IMR-90 (cell line): ENCODE measurements around the gene CD36. TPM values are rescaled to one million over a fixed set of nuclear protein-coding genes. Genes with fewer than 3 reads are reported as not detected.

Experiments
- ATAC-seq: fragments of 200-7000 bp; cut with Tn5 transposase; 2 replicates; pipeline ENCODE4 v1.9.1; 2020; ENCODE audit warnings: low read depth, mild to moderate bottlenecking, moderate library complexity
- BruUV-seq: library from RNA; stranded (reverse); fragments of 400-500 nt; replicated peaks from 2 replicates; lab custom pipeline; 2021; lab: Mats Ljungman, UMichigan
- CTCF ChIA-PET: fragments of 300-600 bp; formaldehyde crosslinking; extraction: SDS; loops from one replicate; lab custom pipeline; 2021; ENCODE audit warnings: antibody characterized with exemption; lab: Yijun Ruan, JAX
- POLR2A ChIA-PET: fragments of 300-600 bp; sonication (Branson Sonifier 250); formaldehyde crosslinking; loops from one replicate; lab custom pipeline; 2022; ENCODE audit warnings: antibody characterized with exemption; ENCODE audit not compliant: unreplicated experiment; lab: Charles Lee
- DNase-seq: peaks from one replicate; pipeline ENCODE4 v3.0.0; 2013
- H2AFZ ChIP-seq: replicated peaks from 2 replicates; pipeline ENCODE3; 2013; ENCODE audit warnings: low read length, mild to moderate bottlenecking; ENCODE audit not compliant: poor library complexity
- H2AK5ac ChIP-seq: 2 replicates; pipeline ENCODE4 v1.6.1; 2013; ENCODE audit warnings: low read depth, low read length, inconsistent platforms
- H2AK9ac ChIP-seq: replicated peaks from 2 replicates; pipeline ENCODE3; 2013; ENCODE audit warnings: mild to moderate bottlenecking, low read depth, low read length, moderate library complexity; ENCODE audit not compliant: poor library complexity
- H2BK120ac ChIP-seq: 2 replicates; pipeline ENCODE4 v1.6.1; 2013; ENCODE audit warnings: low read depth, low read length, inconsistent platforms
- H2BK15ac ChIP-seq: 3 replicates; pipeline ENCODE4 v1.6.1; 2013; ENCODE audit warnings: low read depth, low read length, inconsistent platforms
- H2BK20ac ChIP-seq: 2 replicates; pipeline ENCODE4 v1.6.1; 2013; ENCODE audit warnings: low read depth, mild to moderate bottlenecking, inconsistent platforms, low read length, moderate library complexity
- H2BK5ac ChIP-seq: 2 replicates; pipeline ENCODE4 v1.6.1; 2013; ENCODE audit warnings: mild to moderate bottlenecking, low read depth, low read length, inconsistent platforms; ENCODE audit not compliant: poor library complexity, severe bottlenecking
- H3K14ac ChIP-seq: replicated peaks from 2 replicates; pipeline ENCODE4 v1.6.1; 2013; ENCODE audit warnings: low read depth, low read length, inconsistent platforms
- H3K18ac ChIP-seq: 2 replicates; pipeline ENCODE4 v1.6.1; 2013; ENCODE audit warnings: low read depth, low read length, control low read depth
- H3K23ac ChIP-seq: 2 replicates; pipeline ENCODE4 v1.6.1; 2013; ENCODE audit warnings: low read depth, low read length, inconsistent platforms
- H3K27ac ChIP-seq: 2 replicates; pipeline ENCODE4 v1.5.1; 2013; ENCODE audit warnings: mild to moderate bottlenecking, control low read depth, low read length; ENCODE audit not compliant: insufficient read depth
- H3K27me3 ChIP-seq: 2 replicates; pipeline ENCODE4 v1.6.1; 2013; ENCODE audit warnings: low read length; ENCODE audit not compliant: control insufficient read depth, insufficient read depth
- H3K36me3 ChIP-seq: 2 replicates; pipeline ENCODE4 v1.6.1; 2013; ENCODE audit warnings: low read length, mixed read lengths; ENCODE audit not compliant: control insufficient read depth, insufficient read depth
- H3K4ac ChIP-seq: 2 replicates; pipeline ENCODE4 v1.6.1; 2013; ENCODE audit warnings: low read depth, low read length, inconsistent platforms
- H3K4me1 ChIP-seq: 2 replicates; pipeline ENCODE4 v1.6.1; 2013; ENCODE audit warnings: low read length, mixed read lengths; ENCODE audit not compliant: control insufficient read depth, insufficient read depth
- H3K4me2 ChIP-seq: 2 replicates; pipeline ENCODE4 v1.6.1; 2013; ENCODE audit warnings: low read depth, mild to moderate bottlenecking, control low read depth, low read length, moderate library complexity
- H3K4me3 ChIP-seq: 2 replicates; pipeline ENCODE4 v1.5.1; 2013; ENCODE audit warnings: low read depth, mild to moderate bottlenecking, control low read depth, low read length, moderate library complexity; ENCODE audit not compliant: insufficient read depth
- H3K56ac ChIP-seq: 2 replicates; pipeline ENCODE4 v1.6.1; 2013; ENCODE audit warnings: low read length, inconsistent platforms; ENCODE audit not compliant: insufficient read depth; ENCODE audit errors: extremely low read depth
- H3K79me1 ChIP-seq, 2 experiments: 2 replicates each; pipeline ENCODE4 v1.6.1; 2013; ENCODE audit warnings: low read length in 2 of 2, inconsistent platforms in 1 of 2, low read depth in 1 of 2
- H3K9ac ChIP-seq: 2 replicates; pipeline ENCODE4 v1.6.1; 2013; ENCODE audit warnings: low read depth, low read length, control low read depth
- H3K9me1 ChIP-seq: 2 replicates; pipeline ENCODE4 v1.6.1; 2013; ENCODE audit warnings: low read length, inconsistent platforms; ENCODE audit not compliant: insufficient read depth
- H3K9me3 ChIP-seq: 2 replicates; pipeline ENCODE4 v1.6.1; 2013; ENCODE audit warnings: low read length; ENCODE audit not compliant: control insufficient read depth, insufficient read depth
- H4K20me1 ChIP-seq: 2 replicates; pipeline ENCODE4 v1.6.1; 2013; ENCODE audit warnings: low read length, inconsistent platforms; ENCODE audit not compliant: insufficient read depth
- H4K5ac ChIP-seq: 2 replicates; pipeline ENCODE4 v1.6.1; 2013; ENCODE audit warnings: mild to moderate bottlenecking, low read depth, low read length, control low read depth
- H4K8ac ChIP-seq, 2 experiments: 2 replicates each; pipeline ENCODE4 v1.6.1; 2013; ENCODE audit warnings: low read depth in 2 of 2, low read length in 2 of 2, control low read depth in 1 of 2, inconsistent platforms in 1 of 2
- H4K91ac ChIP-seq: 2 replicates; pipeline ENCODE4 v1.6.1; 2013; ENCODE audit warnings: low read depth, low read length, inconsistent platforms; ENCODE audit not compliant: insufficient read depth
- BHLHE40 ChIP-seq: fragments of 150-350 bp; IDR thresholded peaks from 2 replicates; pipeline ENCODE4 v1.6.1; 2016; ENCODE audit warnings: mild to moderate bottlenecking, low read depth, low read length
- CEBPB ChIP-seq: IDR thresholded peaks from 2 replicates; pipeline ENCODE4 v1.6.1; 2012; ENCODE audit warnings: low read depth, low read length, improper control_type of control experiment
- MAFK ChIP-seq: IDR thresholded peaks from 2 replicates; pipeline ENCODE4 v1.6.1; 2012; ENCODE audit warnings: low read depth, low read length, improper control_type of control experiment
- MAZ ChIP-seq: IDR thresholded peaks from 2 replicates; pipeline ENCODE4 v1.6.1; 2012; ENCODE audit warnings: low read depth, mild to moderate bottlenecking, low read length, improper control_type of control experiment, moderate library complexity, borderline replicate concordance
- MXI1 ChIP-seq: IDR thresholded peaks from 2 replicates; pipeline ENCODE4 v1.6.1; 2012; ENCODE audit warnings: low read depth, mild to moderate bottlenecking, low read length, moderate library complexity, borderline replicate concordance
- NFE2L2 ChIP-seq: fragments of 150-350 bp; IDR thresholded peaks from 2 replicates; pipeline ENCODE4 v1.6.1; 2016; ENCODE audit warnings: low read depth, mild to moderate bottlenecking, low read length
- POLR2A ChIP-seq: IDR thresholded peaks from 2 replicates; pipeline ENCODE4 v1.6.1; 2012; ENCODE audit warnings: mild to moderate bottlenecking, low read depth, low read length
- RAD21 ChIP-seq: IDR thresholded peaks from 2 replicates; pipeline ENCODE4 v1.6.1; 2012; ENCODE audit warnings: low read length, improper control_type of control experiment
- RCOR1 ChIP-seq: IDR thresholded peaks from 2 replicates; pipeline ENCODE4 v1.6.1; 2012; ENCODE audit warnings: mild to moderate bottlenecking, low read length, improper control_type of control experiment; ENCODE audit not compliant: insufficient replicate concordance
- SMC3 ChIP-seq: fragments of 150-350 bp; IDR thresholded peaks from 2 replicates; pipeline ENCODE4 v1.6.1; 2016; ENCODE audit warnings: low read depth, mild to moderate bottlenecking, antibody characterized with exemption, low read length, moderate library complexity
- WGBS, 2 experiments: methylation state at CpG; one replicate each; pipeline versions ENCODE4 v1.1.5 to v1.1.7; 2013; ENCODE audit warnings: missing lambda C conversion rate in 2 of 2; ENCODE audit not compliant: insufficient read length in 1 of 2; ENCODE audit errors: extremely low coverage in 2 of 2; 5-methylcytosine and 5-hydroxymethylcytosine counted together
- dilution Hi-C: fragments of 300-500 bp; cut with HindIII; formaldehyde crosslinking; loops from one replicate; pipeline ENCODE4 v1.14.3; 2018; ENCODE audit warnings: low sequenced_read_pairs; ENCODE audit not compliant: unreplicated experiment
- in situ Hi-C: fragments of 300-500 bp; cut with MboI; formaldehyde crosslinking; loops from 3 replicates; pipeline ENCODE4 v1.14.3; 2019; ENCODE audit warnings: low sequenced_read_pairs, inconsistent platforms, mixed read lengths
- intact Hi-C: fragments of 100-400 bp; cut with micrococcal nuclease; formaldehyde crosslinking; loops from 2 replicates; pipeline ENCODE4 v1.10.0; 2022
- polyA plus RNA-seq, 3 experiments: library from polyadenylated mRNA; depleted of rRNA; stranded (reverse); fragments of >200 nt; gene quantifications; 2 replicates each; pipeline ENCODE4 v1.2.3, GENCODE V29; 2012; ENCODE audit warnings: low replicate concordance in 1 of 3
- total RNA-seq: library from RNA; depleted of rRNA; stranded (reverse); fragments of >200 nt; gene quantifications from 2 replicates; pipeline ENCODE4 v1.2.3, GENCODE V29; 2012
- TF ChIP-seq, protein P1 (sequence below): conservative IDR thresholded peaks from 2 replicates; pipeline ENCODE4 v1.5.1; 2012; ENCODE audit warnings: mild to moderate bottlenecking, low read depth, low read length, improper control_type of control experiment

The CD36 gene
- total and polyA plus RNA-seq, 2 of the 4 experiments (the other 2 are of a cell fraction): 0.19 to 0.54 TPM

DNA sequence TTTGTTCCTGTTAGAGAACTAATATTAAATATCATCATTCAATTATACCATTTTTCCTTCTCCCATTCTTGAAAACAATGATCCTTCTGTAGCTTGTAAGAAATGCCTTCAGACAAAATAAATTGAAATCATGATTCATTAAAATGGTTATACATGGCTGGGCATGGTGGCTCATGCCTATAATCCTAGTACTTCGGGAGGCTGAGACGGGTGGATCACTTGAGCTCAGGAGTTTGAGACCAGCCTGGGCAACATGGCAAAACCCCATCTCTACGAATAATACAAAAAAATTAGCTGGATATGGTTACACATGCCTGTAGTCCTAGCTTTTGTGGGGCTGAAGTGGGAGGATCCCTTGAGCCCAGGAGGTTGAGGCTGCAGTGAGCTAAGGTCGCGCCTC, 13.0 kb downstream of the CD36 start:
- H4K91ac ChIP-seq: no peak overlapping the region
- H2BK120ac ChIP-seq: no peak overlapping the region
- no peak overlapping the region for H4K8ac ChIP-seq
- BruUV-seq: no TSS peak
- H3K9me3 ChIP-seq: no peaks in the 10 kb centered on the region
- H3K36me3 ChIP-seq: no peaks in the 10 kb centered on the region
- in situ Hi-C loops (loop anchor here (25.0 kb wide), 1 partner anchor 564 kb away; no protein-coding TSS in a partner anchor), dilution Hi-C loops (no loop called here), intact Hi-C loops (loop anchor here (10.0 kb wide), 1 partner anchor 567 kb away; no protein-coding TSS in a partner anchor)
- DNase-seq (no peak), ATAC-seq (no peak)
- no peak overlapping the region for H3K27ac ChIP-seq
- no peak overlapping the region for H3K18ac ChIP-seq
- no CpG with 5 or more reads among the region's 5 CpGs for WGBS, 2 experiments
- no peaks in the 10 kb centered on the region for H4K20me1 ChIP-seq
- no peak overlapping the region for H3K4me3 ChIP-seq
- H3K14ac ChIP-seq: no peak overlapping the region
- H2BK15ac ChIP-seq: no peak overlapping the region
- no peaks in the 10 kb centered on the region for H3K4me1 ChIP-seq
- POLR2A ChIA-PET: no interaction called here
- H3K9ac ChIP-seq: no peak overlapping the region
- H3K4me2 ChIP-seq: no peak overlapping the region
- H2AFZ ChIP-seq: no peak overlapping the region
- H2BK5ac ChIP-seq: no peak overlapping the region
- H3K27me3 ChIP-seq: no peaks in the 10 kb centered on the region
- H2AK9ac ChIP-seq: no peak overlapping the region
- no peaks in the 10 kb centered on the region for H3K79me1 ChIP-seq
- no peaks in the 10 kb centered on the region for H3K9me1 ChIP-seq
- H3K56ac ChIP-seq: no peak overlapping the region
- no peak overlapping the region for H3K23ac ChIP-seq
- CTCF ChIA-PET: interaction anchor here (1.3 kb wide), 1 partner anchor 30 kb away, joined by 3 read pairs; no protein-coding TSS in a partner anchor
- no peak overlapping the region for H2AK5ac ChIP-seq
- TF ChIP-seq BHLHE40 (no peak), MAZ (no peak), RAD21 (no peak), RCOR1 (no peak), CEBPB (no peak), SMC3 (no peak), MXI1 (no peak), MAFK (no peak), POLR2A (no peak), NFE2L2 (no peak)
- TF ChIP-seq, protein P1, sequence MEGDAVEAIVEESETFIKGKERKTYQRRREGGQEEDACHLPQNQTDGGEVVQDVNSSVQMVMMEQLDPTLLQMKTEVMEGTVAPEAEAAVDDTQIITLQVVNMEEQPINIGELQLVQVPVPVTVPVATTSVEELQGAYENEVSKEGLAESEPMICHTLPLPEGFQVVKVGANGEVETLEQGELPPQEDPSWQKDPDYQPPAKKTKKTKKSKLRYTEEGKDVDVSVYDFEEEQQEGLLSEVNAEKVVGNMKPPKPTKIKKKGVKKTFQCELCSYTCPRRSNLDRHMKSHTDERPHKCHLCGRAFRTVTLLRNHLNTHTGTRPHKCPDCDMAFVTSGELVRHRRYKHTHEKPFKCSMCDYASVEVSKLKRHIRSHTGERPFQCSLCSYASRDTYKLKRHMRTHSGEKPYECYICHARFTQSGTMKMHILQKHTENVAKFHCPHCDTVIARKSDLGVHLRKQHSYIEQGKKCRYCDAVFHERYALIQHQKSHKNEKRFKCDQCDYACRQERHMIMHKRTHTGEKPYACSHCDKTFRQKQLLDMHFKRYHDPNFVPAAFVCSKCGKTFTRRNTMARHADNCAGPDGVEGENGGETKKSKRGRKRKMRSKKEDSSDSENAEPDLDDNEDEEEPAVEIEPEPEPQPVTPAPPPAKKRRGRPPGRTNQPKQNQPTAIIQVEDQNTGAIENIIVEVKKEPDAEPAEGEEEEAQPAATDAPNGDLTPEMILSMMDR: no peak
- no peak overlapping the region for H2BK20ac ChIP-seq
- H4K5ac ChIP-seq: no peak overlapping the region
- H3K4ac ChIP-seq: no peak overlapping the region
